ENCODE data around the gene PURA. TPM values are rescaled to one million over a fixed set of nuclear protein-coding genes. Genes with fewer than 3 reads are reported as not detected.
A peak's percentile ranks its signal among the peaks of the same experiment; 100 is the strongest.

Gene PURA
- total and polyA plus RNA-seq, 2 of the 13 experiments (the other 11 are each of a cell fraction or from before 2014, with no cell fraction given), result 2.0 to 5.0 TPM

DNA sequence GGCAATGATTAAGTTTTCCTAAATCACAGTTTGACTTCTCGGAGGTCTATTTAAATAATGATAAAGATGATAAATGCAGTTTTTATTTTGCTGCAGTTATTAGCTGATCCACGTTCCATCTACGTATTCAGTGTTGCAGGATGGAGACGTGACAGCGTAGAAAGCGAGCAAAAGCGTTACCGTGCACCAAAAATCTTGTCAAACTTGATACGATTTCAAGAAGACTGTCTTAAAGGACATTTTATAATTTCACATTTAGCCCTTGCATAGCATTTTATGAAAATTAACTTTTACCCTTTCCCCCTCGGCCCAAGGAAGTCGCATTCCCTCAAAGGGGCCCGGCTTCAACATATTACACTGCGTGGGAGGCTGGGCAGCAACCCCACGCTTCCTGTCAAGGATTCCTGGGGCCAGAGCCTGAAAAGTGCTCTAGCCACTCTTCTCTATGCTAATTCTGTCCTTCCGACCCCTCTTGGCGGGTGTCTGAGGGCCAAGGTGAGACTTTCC is 7.1 kb upstream of the PURA start:
- DNase-seq (ENCODE audit: low spot score) (no peak), FAIRE-seq (no peak), ATAC-seq (no peak)
- H2AFZ ChIP-seq (ENCODE audit: low read length), result no peak overlapping the region
- H3K36me3 ChIP-seq (replicated peaks in 1 of 2; ENCODE audit: control insufficient read depth in 1 of 2, insufficient read depth in 2 of 2, low read length in 2 of 2), result no peaks in the 10 kb centered on the region
- POLR2A ChIA-PET, result interaction anchor here (0.6 to 2.1 kb wide), 11 partner anchors 7 to 240 kb away, joined by 3 to 8 read pairs (median 4); partner anchors contain the start of gene HBEGF
- intact Hi-C loops (cut with micrococcal nuclease; ENCODE audit: unreplicated experiment), result loop anchor here (5.0 kb wide), 1 partner anchor 35 kb away; no protein-coding TSS in a partner anchor
- peak overlapping the region; percentile 82 to 95 (median 93) for H3K4me3 ChIP-seq (replicated peaks in 1 of 3; ENCODE audit: insufficient read depth in 1 of 3, low read depth in 2 of 3, low read length in 3 of 3)
- H3K9me3 ChIP-seq (ENCODE audit: low read length), result no peaks in the 10 kb centered on the region
- in situ Hi-C loops (cut with HindIII; ENCODE audit: extremely low pct_ligation_motif_present, low pct_unique_long_range_greater_than_20kb), result no loop called here
- peak overlapping the region; percentile 82 for H3K27ac ChIP-seq (ENCODE audit: extremely low read length, insufficient read depth, low read length)
- H4K20me1 ChIP-seq (ENCODE audit: insufficient read depth, low read length), result no peaks in the 10 kb centered on the region; the same call in 1 of the 2 replicates
- TF ChIP-seq, protein P1, sequence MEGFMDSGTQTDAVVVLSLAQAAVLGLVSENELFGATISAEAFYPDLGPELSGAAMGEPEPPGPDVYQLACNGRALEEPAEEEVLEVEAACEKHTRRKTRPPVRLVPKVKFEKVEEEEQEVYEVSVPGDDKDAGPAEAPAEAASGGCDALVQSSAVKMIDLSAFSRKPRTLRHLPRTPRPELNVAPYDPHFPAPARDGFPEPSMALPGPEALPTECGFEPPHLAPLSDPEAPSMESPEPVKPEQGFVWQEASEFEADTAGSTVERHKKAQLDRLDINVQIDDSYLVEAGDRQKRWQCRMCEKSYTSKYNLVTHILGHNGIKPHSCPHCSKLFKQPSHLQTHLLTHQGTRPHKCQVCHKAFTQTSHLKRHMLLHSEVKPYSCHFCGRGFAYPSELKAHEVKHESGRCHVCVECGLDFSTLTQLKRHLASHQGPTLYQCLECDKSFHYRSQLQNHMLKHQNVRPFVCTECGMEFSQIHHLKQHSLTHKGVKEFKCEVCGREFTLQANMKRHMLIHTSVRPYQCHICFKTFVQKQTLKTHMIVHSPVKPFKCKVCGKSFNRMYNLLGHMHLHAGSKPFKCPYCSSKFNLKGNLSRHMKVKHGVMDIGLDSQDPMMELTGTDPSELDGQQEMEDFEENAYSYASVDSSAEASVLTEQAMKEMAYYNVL (CRISPR knock-in tag; IDR thresholded peaks at IDR 0.05; ENCODE audit: borderline replicate concordance), result no peak
- TF ChIP-seq ZNF20 (CRISPR knock-in tag; IDR thresholded peaks at IDR 0.05) (0 out of 2 replicates have a peak, but pooled peaks have one; percentile 21), ISX (CRISPR knock-in tag; conservative IDR thresholded peaks at IDR 0.05) (no peak), ZNF629 (CRISPR knock-in tag; conservative IDR thresholded peaks at IDR 0.05) (0 out of 2 replicates have a peak, but pooled peaks have one; percentile 1), ZNF589 (CRISPR knock-in tag; conservative IDR thresholded peaks at IDR 0.05) (0 out of 2 replicates have a peak, but pooled peaks have one; percentile 4), ZNF780A (CRISPR knock-in tag; IDR thresholded peaks at IDR 0.05) (peak; percentile 42; the same call in 1 of the 2 replicates), CHD4 (IDR thresholded peaks at IDR 0.05; ENCODE audit: borderline replicate concordance, low read length) (0 out of 2 replicates have a peak, but pooled peaks have one; percentile 28), POLR2AphosphoS5 (IDR thresholded peaks at IDR 0.05; ENCODE audit: low read depth, low read length) (no peak), YEATS2 (CRISPR knock-in tag; IDR thresholded peaks at IDR 0.05; ENCODE audit: borderline replicate concordance) (no peak), SP4 (CRISPR knock-in tag; IDR thresholded peaks at IDR 0.05) (no peak), PRPF4 (IDR thresholded peaks at IDR 0.05; ENCODE audit: low read depth, low read length, poor library complexity, severe bottlenecking) (no peak), ZNF644 (CRISPR knock-in tag; IDR thresholded peaks at IDR 0.05; ENCODE audit: low read depth) (no peak)
- TF ChIP-seq, protein P2, sequence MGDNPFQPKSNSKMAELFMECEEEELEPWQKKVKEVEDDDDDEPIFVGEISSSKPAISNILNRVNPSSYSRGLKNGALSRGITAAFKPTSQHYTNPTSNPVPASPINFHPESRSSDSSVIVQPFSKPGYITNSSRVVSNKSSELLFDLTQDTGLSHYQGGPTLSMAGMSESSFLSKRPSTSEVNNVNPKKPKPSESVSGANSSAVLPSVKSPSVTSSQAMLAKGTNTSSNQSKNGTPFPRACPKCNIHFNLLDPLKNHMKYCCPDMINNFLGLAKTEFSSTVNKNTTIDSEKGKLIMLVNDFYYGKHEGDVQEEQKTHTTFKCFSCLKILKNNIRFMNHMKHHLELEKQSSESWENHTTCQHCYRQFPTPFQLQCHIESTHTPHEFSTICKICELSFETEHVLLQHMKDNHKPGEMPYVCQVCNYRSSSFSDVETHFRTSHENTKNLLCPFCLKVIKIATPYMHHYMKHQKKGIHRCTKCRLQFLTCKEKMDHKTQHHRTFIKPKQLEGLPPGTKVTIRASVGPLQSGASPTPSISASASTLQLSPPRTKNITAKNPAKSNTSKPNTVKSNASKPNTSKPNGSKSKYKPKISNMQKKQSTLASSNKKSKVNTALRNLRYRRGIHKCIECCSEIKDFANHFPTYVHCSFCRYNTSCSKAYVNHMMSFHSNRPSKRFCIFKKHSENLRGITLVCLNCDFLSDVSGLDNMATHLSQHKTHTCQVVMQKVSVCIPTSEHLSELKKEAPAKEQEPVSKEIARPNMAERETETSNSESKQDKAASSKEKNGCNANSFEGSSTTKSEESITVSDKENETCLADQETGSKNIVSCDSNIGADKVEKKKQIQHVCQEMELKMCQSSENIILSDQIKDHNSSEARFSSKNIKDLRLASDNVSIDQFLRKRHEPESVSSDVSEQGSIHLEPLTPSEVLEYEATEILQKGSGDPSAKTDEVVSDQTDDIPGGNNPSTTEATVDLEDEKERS (CRISPR knock-in tag; IDR thresholded peaks at IDR 0.05), result no peak
- WGBS (ENCODE audit: low lambda C conversion rate), result 42% methylated on average over 16 of the region's 16 CpGs
- H3K4me2 ChIP-seq (ENCODE audit: low read depth, low read length), result peak overlapping the region; percentile 90
- peak overlapping the region; percentile 77 for H3K9ac ChIP-seq (ENCODE audit: insufficient read depth, low read depth, low read length)
- no peaks in the 10 kb centered on the region; a peak in 1 of 5 replicates for H3K27me3 ChIP-seq (ENCODE audit: control insufficient read depth in 1 of 2, insufficient read depth in 2 of 2, low read length in 2 of 2)
- BruUV-seq (replicated peaks), result no TSS peak
- CTCF ChIA-PET (ENCODE audit: low intra/inter-chr PET ratio, low total read pairs), result no interaction called here
- H3K79me2 ChIP-seq (ENCODE audit: insufficient read depth, low read length), result peaks cover 34% of the 10 kb centered on the region
- H3K4me1 ChIP-seq (ENCODE audit: insufficient read depth, low read length), result peaks cover 38% of the 10 kb centered on the region
